ENCODE results near the gene LCAT.
"Not testable (repeated sequence)": the region's sequence is repeated elsewhere in the genome, so short reads cannot be mapped to it uniquely, and the experiment has no call there.

The LCAT gene

DNA sequence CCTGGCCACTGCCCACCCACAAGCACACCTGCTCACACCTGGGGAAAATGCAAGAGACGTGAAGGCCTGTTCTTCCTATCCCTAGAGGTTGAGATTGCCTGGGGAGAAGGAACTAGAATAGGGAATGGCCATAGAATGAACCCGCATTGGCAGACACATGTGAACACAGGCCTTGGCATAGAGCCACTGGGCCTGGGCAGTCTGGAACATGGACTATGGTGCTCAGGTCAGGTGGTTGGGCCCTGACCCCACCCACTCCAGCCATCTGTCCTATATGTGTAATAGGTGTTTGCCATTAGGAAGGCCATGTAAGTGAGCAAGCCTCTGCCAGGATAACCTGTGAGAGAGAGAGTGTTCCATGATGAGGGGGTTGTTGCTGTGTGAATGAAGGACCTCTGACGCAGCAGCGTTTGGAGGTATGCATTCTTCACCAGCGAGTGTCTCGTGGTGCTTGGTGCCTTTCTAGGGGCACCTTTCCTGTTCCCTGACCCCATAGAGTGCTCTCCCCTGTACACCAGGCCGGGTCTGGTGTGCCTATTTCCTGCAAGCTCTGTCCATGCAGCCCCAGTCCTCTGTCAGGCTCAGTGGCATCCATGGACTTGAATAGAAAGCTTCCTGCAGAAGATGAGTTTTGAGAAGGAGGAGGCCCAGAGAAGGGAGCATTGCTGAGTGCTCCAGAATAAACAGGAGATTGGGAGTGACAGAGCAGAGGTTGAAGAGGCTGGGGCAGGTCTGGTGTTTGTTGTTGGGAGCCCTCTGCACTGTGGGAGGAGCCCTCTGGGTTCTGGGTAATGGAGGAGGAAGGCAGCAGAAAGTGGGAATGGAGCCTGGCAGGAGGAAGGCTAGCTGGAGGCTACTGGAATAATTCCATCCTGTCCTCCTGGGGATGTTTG, 27.8 kb downstream of the LCAT start:
- no peak for DNase-seq (ENCODE audit: low read depth in 4 of 4, low spot score in 1 of 4)

DNA sequence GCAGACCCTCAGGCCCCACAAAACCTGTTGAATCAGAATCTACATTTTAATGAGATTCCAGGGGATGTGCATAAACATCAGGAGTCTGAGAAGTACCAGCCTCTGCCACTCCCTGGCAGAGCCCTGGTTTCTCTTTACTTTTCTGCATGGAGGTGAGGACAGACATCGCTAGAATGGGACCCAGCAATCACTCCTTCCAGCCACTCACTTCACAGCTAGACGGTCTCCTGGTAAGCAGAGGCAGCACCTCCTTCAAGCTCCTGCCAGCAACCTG, 28.5 kb downstream of the LCAT start:
- DNase-seq (ENCODE audit: low read depth in 4 of 4, low spot score in 1 of 4), result not testable (repeated sequence)

DNA sequence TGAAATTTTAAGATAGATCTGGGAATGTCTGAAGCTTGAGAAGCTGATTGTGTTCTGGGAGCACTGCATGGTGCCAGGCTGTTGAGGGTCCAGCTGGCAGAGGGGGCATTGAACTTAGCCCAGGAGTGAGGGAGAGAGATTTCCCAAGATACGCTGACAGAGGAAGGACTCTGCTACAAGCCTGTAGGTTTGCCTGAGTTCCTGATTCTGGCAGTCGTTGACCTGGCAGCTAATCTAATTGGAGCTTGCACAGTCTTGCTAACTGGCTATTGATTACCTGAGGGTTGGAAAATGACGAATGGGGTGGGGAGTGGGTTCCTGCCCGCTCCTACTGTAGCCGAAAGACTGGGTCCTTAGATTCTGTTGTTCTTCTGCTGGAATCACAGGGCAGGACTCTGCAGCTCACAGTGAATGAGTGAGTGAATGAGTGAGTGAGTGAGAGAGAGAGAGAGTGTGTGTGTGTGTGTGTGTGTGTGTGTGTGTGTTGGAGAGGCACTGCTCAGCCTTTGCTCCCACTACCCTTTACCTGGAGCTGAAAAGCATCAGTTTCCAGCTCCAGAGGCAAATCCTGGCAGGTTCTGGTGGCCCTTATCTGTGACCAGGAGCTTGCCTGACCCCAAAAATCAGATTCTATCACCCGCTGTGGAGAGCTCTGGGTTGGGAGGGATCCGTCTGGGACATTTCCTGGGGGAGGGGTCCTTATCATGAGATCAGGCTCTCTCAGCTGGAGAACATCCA, 29.0 kb downstream of the LCAT start:
- DNase-seq (ENCODE audit: low read depth in 4 of 4, low spot score in 1 of 4), result no peak

DNA sequence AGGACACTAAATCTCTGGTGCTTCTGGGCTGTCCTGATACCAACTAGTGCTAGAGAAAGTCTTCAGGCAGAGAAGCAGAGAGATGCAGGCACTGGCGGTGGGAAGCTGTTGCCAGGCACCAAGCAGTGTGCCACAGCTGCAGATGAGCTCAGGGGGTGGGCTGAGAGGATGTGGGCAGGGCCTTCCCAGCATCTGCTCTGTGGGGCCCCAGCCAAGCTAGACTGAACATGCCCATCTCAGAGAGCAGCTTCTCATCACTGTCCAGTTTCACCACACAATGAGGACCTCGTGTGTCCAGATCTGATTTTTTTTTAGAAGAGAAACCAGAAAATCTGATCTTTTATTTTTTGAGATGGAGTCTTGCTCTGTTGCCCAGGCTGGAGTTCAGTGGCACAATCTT, 33.8 kb downstream of the LCAT start:
- no peak for DNase-seq (ENCODE audit: low read depth in 4 of 4, low spot score in 1 of 4)

DNA sequence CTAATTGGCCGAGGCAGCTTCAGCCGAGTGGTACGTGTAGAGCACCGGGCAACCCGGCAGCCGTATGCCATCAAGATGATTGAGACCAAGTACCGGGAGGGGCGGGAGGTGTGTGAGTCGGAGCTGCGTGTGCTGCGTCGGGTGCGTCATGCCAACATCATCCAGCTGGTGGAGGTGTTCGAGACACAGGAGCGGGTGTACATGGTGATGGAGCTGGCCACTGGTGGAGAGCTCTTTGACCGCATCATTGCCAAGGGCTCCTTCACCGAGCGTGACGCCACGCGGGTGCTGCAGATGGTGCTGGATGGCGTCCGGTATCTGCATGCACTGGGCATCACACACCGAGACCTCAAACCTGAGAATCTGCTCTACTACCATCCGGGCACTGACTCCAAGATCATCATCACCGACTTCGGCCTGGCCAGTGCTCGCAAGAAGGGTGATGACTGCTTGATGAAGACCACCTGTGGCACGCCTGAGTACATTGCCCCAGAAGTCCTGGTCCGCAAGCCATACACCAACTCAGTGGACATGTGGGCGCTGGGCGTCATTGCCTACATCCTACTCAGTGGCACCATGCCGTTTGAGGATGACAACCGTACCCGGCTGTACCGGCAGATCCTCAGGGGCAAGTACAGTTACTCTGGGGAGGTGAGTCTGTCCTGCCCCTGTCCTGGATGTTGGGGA, 34.7 kb downstream of the LCAT start:
- DNase-seq (ENCODE audit: low read depth in 4 of 4, low spot score in 1 of 4), result no peak

DNA sequence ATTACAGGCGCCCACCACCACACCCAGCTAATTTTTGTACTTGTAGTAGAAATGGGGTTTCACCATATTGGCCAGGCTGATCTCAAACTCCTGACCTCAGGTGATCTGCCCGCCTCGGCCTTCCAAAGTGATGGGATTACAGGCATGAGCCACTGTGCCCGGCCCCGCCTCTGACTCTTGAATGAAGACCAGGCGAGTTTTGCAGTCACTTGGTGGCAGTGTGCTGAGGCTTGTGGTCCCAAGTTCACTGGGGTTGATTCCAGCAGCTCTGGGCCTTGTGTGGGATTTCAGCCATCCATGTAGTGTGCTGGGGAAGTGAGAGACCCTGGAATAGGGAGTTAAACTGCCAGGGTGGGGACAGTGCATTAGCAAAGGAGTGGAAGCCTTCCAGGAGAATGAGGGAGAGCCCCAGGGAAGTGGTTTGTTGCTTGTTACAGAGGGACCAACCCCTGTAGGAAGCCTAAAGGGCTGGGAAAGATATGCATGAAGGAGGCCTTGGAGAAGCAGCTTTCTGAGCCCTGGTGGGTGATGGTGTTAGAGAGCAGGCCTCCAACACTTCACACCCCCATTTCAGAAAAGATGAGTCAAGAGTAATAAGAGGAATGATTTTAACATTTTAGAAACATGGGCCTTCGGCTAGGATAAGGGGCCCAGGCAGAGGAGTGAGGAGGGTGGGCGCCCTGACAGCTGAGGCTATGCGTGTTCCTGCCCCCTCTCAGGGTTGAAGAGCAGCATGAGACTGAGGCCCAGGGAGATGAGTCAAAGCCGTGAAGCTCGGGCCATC, 36.3 kb downstream of the LCAT start:
- DNase-seq (ENCODE audit: low read depth in 4 of 4, low spot score in 1 of 4), result no peak

DNA sequence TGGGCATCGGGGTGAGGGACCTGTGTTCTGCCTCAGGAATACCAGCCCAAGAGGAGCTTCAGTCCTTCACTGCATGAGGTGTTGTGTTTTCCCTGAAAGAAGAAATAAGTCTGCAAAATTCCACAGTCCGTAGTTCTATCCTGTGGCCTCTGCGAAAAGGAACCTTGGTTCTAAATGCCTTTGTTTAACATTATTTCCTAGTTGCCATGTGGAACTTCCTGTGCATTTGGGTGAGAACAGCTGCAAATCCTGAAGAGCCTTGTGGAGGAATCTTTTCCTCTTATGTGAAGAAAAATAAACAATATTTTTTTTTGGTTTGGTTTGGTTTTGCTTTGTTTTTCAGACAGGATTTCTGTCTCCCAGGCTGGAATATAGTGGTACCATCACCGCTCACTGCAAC, 41.1 kb downstream of the LCAT start:
- DNase-seq (ENCODE audit: low read depth in 4 of 4, low spot score in 1 of 4), result no peak

DNA sequence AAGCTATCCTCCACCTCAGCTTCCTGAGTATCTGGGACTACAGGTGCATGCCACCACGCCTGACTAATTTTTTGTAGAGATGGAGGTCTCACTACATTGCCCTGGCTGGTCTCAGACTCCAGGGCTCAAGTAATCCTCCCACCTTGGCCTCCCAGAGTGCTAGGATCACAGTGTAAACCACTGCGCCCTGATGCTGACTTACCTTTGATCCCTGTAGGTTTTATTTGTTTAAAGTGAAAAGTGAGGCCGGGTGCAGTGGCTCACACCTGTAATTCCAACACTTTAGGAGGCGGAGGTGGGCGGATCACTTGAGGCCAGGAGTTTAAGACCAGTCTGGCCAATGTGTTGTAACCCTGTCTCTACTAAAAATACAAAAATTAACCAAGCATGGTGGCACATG, 42.2 kb downstream of the LCAT start:
- DNase-seq (ENCODE audit: low read depth in 4 of 4, low spot score in 1 of 4), result no peak

DNA sequence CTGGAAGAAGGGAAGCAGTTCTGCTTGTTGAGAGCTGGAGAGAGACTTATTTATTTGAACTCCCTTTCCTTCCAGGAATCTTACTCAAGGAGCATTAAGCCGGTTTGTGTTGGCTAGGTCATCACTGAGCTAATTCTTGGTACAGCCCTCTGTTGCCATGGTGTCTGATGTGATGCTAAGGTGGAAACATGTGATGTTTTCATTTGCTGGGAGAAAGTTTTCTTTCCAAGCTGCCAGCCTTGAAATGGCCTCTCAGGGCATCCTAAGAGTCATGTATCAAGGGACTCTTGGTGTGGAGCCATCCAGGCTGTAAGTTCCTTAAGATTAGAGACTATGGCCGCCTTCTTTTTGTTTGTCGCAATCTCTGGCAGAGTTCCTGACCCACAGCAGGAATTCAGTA, 46.7 kb downstream of the LCAT start:
- DNase-seq (ENCODE audit: low read depth in 4 of 4, low spot score in 1 of 4), result no peak

DNA sequence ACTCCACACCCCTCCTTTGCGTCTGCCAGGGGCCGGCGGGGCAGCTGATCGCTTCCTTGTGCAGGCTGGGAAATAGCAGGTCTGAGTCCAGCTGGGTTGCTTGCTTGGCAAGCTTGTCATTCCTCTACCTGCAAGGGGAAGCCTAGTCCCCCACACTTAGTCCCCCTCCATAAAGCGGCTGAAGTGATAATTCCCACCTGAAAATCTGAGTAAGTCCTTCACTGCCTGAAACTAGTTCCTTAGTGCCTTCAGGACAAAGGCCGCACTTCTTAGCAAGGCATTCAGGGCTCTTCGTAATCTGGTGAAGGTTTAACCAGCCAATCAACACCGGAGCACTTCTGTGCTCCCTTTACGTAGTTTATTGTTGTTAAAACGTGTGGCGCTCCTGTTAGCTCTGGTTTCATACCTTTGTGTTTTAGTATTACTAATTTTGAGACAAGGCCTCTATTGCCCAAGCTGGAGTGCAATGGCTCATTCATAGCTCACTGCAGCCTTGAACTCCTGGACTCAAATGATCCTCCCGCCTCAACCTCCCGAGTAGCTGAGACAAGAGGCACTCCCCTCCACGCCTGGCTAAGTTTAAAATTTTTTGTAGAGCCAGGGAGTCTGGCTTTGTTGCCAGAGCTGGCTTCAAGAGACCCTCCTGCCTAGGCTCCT, 50.0 kb downstream of the LCAT start:
- no peak for DNase-seq (ENCODE audit: low read depth in 4 of 4, low spot score in 1 of 4)

DNA sequence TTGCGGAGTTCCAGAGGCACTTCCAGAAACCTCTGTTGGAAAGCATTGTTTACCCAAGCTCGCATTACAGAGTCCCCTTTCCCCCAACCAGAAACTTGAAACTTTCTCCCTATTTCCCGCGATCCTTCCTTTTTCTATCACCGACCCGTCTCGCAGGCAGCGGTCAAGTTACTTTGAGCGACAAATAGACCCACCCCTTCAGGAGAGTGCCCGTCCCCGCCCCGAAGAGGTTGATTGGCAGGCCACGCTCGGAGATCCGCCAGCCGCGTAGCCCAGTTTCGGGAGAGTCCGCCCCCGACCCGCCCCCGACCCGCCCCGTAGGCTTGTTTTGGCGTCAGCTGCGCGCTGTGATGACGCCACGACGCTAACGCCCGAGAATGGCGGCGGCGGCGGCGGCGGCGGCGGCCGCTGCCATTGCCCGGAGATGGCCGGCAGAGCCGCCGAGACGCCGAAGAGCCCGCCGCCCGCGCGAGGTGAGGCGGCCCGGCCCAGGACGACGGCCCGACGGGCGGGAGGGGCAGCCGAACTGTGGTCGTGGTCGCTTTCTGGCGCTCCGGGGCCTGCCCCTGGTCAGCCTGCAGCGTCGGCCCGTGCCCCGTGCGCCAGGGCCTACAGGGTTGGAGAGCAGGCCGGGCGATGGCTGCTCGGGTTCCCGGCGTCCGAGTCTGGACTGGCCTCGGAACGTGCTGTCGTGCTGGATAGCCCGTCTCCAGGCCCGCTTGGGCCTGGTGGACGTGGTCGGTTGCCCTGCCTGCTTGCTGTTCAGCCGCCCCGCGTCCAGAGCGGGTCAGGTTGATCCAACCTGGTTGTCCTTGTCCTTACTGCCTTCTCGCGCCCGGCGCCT, 50.8 kb downstream of the LCAT start, which contains the start of gene PSKH1:
TSS of gene PSKH1 (plus strand) at position 356 of the 844 bp plus-strand sequence. CDS start 15,496 bp downstream, outside the sequence.
- peak; percentile 83 to 93 (median 92) for DNase-seq (ENCODE audit: low read depth in 4 of 4, low spot score in 1 of 4)

DNA sequence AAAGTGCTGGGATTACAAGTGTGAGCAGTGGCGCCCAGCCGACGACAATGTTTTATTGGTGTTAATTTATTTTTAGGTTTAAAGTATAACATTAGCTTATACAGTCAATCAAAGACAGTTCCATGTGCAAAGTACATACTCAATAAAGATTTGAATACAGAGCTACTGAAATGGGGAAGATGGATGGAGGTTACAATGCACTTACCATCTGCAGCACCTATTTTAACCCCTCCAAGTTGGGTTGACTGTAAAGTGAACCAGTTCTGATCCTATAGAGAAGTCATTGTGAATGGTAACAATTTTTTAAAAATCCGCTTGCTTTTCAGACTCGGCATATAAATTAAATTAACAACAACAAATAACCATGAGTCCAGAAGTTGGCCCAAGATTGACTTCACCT, 51.5 kb downstream of the LCAT start:
- DNase-seq (ENCODE audit: low read depth in 4 of 4, low spot score in 1 of 4), result no peak

Measured in stimulated activated CD4-positive, alpha-beta T cell treated with anti-CD3 and anti-CD28 coated beads, Interleukin-1b, Interleukin-23, amount 100 ng/mL, for 24 hours (primary cell).